ENCODE data around the gene FRRS1.

DNA sequence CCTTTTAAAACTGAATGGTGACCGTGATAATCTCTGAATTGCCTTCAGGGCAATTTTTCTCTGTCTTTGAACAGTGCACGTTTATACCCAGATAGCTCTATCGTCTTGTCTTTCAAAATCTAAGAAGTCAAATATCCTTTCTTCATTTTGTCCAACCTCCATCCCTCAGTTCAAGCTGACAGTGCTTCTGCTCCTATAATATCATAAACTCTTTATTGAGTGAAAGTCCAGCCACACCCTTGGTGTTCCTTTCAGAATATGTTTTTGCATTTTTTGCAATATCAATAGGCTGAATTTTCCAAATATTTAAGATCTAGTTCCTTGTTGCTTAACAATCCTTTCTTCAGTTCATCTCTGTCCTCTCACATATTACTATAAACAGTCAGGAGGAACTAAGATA is 35.1 kb upstream of the FRRS1 start:
- TF ChIP-seq CTCF (optimal IDR thresholded peaks at IDR 0.05 in 1 of 3, IDR thresholded peaks at IDR 0.05 in 1 of 3, conservative IDR thresholded peaks at IDR 0.05 in 1 of 3; ENCODE audit: extremely low read depth in 1 of 3, insufficient read depth in 2 of 3, low read length in 3 of 3) (no peak), EZH2 (IDR thresholded peaks at IDR 0.05; ENCODE audit: low read length) (no peak)
